EL (cell line): ENCODE measurements around the gene TOMM70.

Experiments used
- DNase-seq: peaks from one replicate; pipeline ENCODE4 v3.0.0-alpha.2; 2016

TOMM70 gene

DNA sequence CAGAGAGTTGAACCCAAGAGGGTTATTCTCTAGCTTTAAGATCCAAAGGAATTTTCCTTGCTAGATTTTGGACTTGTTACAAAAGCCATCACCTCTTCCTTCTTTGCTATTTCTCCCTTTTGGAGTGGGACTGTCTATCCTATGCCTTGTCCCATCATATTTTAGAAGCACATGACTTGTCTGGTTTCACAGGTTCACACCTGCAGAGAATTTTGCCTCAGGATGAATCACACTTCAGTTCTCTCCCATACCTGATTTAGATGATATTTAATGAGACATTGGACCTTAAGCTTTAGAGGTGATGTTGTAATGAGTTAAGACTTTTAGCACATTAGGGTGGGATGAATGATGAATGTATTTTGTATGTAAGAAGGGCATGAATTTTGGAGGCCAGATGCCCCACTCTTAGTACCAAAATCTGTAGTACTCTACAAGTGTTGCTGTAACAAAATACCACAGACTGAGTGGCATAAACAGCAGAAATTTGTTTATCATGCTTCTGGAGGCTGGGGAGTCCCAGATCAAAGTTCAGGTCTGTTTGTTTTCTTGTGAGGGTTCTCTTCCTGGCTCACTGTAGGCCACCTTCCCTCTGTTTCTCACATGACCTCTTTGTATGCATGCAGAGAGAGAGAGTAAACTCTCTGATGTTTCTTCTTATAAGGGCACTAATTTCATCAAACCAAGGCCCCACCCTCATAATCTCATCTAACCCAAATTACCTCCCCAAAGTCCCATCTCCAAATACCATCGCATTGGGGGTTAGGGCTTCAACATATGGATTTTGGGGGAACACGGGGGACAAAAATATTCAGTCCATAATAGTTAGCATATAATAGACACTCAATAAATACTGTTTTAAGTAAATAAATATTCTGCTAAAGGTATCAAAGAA, 10.4 kb upstream of the TOMM70 start:
- DNase-seq, result no peak

DNA sequence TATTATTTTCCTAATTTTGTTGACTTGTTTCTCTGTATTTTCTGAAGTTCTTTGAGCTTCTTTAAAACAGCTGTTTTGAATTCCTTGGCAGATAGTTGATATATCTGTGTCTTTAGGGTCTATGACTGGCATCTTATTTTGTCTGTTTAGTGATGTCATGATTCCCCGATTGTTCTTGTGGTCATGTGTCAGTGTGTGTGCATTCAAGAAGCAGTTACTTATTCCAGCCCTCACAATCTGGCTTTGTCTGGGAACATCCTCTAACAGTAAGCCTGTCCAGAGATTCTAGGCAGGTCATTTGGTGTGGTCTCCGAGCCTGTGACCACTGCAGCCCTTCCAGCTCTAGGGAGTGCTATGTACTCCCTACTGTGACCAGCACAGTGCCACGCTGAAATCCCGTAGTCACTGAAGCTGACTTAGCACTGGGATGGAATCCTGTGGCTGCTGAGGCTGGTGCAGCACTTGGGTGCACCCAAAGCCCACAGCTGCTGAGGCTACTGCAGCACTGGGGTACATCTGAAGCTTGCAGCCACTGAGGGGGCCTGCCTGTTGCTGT, 7.2 kb upstream of the TOMM70 start:
- DNase-seq, result no peak

DNA sequence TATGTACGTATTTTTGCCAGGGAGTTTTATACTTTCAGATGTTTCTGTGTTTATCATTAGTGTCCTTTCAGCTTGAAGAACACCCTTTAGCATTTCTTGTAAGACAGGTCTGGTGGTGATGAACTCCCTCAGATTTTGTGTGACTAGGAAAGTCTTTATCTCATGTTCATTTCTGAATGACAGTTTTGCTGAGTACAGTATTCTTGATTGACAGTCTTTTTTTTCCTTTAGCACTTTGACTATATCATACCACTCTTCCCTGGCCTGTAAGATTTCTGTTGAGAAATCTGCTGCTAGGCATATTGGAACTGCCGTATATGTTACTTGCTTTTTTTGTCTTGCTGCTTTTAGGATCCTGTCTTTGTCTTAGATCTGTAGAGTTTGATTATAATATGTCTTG, 6.3 kb upstream of the TOMM70 start:
- no peak for DNase-seq

DNA sequence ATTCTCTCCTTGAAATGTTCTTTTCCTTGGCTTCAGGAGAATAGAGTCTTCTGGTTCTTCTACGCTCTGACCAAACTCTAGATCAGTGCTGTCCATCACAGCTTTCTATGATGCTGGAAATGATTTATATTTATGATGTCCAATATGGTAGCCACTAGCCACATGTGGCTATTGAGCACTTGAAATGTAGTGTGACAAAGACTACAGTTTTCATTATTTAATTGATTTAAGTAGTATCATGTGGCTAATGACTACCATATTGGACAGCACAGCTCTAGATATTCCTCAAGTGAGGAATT, 3.3 kb upstream of the TOMM70 start:
- no peak for DNase-seq

DNA sequence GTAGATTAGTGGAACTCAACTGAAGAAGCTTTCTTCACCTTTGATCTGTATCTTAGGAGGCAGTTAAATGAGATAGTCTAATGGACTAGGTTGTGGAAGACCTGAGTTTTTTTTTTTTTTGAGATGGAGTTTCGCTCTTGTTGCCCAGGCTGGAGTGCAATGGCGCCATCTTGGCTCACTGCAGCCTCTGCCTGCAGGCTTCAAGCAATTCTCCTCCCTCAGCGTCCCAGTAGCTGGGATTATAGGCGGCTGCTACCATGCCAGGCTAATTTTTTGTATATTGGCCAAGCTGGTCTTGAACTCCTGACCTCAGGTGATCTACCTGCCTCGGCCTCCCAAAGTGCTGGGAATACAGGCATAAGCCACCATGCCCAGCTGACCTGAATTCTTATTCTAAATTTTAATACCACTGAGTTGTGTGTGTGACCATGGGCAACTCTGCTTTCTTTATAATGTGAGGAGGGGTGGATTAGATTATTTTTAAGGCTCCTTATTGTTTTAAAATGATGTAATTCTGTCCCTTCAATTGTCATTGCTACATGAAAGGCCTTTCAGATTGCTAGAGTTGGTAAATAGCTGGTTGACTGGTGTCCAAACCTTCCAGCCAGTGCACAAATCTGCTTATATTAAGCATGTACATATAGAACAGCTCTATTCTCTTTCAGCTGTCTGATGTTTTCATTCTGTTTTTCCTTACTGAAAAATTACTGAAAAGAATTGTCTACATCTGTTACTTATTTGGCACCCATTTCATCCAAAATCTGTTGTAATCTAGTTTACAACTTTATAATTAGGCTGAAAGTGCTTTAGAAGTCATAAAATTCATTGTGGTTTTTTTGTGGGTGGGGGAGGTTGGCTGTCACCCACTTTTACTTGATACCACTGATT, 2.7 kb upstream of the TOMM70 start:
- no peak for DNase-seq

DNA sequence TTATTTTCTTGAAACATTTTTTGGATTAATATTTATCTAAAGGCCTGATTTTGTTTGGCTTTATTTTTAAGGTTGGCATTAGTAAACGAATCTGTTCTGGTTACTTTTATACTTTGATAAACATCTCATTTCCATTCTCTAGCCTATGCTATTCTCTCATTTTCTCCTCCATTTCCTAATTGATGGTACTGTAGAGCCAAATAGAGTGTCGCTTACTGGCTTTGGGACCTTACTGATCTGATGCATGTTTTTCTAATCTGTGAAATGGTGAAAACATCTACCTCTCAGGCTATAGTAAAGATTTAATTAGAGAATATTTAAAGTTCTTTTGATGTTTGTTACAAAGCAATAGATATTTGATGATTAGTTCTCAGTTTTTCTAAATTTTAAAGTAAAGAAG, 2.0 kb upstream of the TOMM70 start:
- DNase-seq, result no peak

DNA sequence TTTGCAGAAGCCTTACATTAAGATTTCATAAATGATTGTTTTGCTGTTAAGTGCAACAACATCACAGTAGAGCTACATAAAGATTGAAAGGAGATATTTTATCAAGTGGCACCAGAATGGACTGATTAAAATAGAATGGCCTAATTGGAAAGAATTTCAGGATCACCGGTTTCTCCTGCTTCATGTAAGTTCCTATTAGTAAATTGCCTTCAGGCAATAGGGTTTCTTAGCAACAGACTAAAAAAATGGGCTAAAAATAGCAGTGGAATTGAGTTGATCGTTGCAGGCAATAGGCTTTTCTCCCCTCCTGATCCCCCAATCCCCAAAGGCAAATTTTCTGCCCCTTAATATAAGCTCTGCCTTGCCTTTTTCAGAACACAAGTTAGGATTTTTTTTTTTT, 1.4 kb upstream of the TOMM70 start:
- DNase-seq, result peak; percentile 69

DNA sequence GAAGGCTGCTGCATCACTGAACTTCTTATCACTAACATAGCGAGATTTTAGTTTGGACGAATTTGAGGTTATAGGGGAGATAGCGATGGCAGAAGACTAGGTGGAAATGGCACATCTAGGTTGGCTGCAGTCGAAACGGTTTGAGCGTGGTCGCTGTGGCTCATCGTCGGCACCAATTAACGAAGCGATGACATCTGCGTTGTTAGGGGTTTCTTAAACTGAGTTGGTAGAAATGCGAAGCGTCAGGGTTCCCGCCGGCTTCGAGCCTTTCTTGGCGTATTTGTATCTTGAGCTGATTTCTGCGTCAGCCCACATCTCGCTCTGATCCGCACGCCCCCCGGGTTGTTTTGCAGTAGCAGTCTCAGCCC, 769 bp upstream of the TOMM70 start:
- peak; percentile 55 for DNase-seq

DNA sequence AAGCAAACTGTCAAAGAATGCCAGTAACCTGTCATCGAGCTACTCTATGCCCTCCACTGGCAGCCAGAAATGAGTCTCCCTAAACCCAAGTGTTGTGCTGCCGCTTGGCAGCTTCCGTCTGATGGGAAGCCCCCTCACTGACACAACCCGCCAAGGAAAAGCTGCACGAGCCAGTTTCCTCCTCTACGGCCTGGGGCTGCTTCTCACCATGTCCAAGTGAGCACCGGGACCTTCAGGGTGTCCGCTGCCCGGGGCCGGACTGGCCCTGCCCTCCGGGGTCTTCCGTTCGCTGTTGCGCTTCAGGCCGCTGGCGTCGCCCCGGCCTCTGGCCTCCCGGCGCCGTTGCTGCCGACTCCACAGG, 490 bp downstream of the TOMM70 start:
- DNase-seq, result peak; percentile 26

DNA sequence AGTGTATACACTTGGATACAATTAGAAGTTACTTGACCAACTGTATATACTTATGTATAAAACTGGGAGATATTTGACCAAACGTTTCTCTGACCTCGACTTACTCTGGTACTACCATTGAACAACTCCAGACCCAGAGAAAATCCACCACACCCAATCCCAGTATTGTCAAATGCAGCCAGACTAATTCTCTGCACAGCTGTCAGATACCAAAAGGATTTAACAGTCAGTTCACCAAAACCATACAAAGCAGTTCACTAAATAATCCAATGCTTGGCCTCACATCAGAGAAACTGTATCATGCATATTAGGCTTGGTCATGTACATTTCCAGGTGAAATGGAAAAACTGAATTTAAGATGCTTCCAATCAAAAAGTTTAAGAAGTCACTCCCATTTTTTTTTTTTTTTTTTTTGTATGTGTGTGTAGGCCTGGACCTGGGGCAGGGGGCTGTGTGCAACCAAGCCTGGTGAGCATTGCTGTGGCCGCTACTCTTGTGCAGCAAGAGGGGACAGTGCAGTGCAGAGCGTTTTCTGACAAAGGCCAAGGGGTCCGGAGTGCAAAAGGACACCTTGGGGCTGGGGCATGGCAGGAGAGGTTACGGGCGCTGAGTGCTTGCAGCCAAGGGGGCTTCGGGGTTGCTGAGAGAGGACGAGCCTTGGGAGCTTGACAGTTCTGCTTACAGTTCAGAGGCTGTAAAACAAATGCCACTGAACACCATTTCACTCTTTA, 1.4 kb downstream of the TOMM70 start:
- DNase-seq, result no peak

DNA sequence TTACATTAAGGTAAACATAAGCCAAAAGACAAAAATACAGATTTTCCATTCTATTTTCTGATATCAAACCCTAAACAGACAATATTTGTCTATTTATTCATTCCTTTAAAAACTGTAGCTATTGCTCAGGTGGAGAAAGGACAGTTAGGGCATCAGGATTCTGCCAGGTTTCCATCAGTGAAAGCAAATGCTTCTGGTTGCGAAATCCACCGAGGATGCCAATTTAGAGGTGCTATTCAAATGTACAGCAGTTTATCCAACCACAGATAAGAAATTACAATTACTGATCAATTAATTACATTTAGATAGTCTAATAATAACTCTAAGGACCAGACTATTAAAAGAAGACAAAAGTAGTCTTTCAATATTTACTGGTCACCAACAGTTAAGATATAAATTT, 3.9 kb downstream of the TOMM70 start:
- no peak for DNase-seq

DNA sequence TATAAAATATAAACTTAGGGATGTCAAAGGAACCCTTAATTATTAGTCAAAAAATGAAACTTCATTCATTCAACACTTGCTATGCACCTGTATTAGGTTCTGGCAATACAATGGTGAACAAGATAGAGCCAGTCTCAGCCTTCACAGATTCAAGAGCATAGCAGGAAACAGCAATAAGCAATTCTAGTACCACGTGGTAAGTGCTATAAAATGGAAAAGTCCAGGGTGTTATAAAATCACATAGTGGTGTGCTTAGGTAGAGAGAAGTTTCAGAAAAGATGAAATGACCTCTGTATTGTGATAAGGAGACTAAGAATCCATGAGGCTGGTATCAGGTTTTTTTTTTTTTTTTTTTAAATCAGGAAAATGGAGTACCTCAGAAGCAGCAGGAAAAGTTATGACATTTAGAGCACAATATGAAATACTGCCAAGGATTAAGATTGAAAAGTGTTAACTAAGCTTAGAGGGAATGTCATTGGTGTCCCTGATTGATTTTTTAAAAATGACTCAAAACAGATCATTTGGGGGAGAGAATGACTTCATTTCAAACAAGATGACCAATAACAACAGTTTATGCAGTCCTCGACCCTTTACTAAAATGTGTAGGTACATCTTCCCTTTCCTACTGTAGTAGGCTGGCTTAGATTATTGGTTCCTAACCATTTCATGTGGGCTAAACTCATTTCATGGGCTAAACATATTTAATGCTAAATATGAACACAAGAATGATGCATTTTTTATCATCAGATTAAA, 5.0 kb downstream of the TOMM70 start:
- no peak for DNase-seq

DNA sequence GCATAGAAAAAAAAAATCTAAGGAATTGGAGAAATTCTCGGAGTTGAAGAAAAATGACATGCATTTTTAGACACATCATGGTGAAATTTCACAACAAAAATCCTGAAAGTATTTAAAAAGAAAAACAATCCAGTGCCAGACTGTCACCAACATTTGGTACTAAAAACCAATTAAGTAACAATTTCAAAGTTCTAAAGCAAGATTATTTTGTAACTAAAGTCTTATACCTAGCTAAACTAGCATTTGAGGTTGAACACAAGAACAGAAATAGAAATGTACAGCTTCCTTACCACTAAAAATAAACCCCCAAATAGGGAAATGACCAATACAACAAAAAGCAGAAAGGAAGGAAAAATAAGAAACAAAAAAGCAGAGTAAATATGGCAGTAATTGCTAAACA, 11.9 kb downstream of the TOMM70 start:
- no peak for DNase-seq

DNA sequence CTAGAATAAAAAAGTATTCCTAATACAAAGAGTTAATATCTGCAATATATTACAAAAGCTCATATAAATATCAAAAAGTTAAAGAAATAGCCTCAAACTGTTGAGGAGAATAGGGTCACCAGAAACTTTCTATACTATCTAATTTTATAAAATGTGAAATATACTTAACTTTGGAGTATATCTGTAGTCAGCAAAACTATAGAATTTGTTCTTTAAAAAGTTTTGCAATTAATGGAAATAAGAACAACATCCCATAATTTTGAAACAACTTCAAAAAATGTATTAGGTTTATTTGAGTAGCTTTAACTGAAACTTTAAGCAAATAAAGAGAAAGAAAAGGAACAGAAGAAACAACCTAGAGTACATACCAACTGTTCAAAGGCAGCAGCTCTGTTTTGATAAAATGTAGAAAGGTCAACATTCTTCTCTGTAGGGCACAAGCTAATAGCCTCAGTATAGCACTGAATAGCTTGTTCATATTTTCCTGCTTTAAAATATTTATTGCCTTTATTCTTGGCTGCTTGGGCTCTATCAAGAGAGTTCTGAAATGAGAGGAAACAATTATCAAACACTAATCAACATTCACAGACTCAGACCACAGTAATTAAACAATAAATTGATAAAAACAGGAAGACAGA, 14.3 kb downstream of the TOMM70 start:
- peak; percentile 30 for DNase-seq

DNA sequence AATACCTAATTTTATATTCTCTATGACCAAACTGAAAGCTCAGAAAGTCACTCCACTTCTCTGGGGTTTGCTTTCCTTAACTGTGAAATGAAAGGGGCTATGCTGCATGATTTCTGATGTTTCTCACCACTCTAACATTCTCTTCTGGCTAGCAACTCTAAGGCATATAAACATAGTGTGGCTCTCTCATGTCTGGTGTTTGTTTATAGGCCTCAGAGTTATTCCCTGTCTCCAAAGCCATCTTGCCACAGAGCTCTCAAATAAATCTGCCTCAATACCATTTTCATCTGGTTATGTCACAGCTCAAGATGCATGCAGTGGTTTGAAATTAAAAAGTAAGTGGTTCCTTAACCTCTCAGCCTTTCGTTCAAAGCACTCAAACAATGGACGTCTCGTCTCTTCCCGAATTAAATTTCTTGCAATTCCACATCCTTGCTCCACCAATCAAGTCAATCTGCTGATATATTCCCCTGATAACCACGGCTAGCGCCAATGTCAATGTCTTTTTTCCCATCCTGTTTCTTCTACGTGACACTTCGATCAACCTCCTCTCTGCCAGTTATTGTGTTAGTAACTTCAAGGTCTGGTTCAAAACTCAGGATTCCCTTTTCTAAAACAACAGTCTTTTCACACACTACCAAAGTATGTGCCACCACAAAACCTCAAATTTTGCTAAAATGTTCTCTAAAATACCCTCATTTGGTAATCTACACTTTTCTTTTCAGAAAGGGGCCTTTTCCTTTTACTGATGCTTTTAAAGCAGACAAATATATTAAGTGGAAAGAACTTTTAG, 16.0 kb downstream of the TOMM70 start:
- DNase-seq, result no peak

DNA sequence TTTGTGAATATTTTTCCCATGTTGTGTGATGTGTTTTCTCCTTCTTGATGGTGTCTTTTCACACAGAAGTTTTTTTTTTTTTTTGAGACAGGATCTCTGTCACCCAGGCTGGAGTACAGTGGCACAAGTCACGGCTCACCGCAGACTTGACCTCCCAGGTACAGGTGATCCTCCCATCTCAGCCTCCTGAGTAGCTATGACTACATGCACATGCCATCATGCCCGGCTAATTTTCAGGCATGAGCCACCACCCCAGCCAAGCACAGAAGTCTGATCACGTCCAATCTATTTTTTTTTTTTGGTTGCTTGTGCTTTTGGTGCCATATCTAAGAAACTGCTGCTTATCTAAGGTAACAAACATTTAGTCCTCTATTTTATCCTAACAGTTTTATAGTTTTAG, 24.6 kb downstream of the TOMM70 start:
- DNase-seq, result no peak

DNA sequence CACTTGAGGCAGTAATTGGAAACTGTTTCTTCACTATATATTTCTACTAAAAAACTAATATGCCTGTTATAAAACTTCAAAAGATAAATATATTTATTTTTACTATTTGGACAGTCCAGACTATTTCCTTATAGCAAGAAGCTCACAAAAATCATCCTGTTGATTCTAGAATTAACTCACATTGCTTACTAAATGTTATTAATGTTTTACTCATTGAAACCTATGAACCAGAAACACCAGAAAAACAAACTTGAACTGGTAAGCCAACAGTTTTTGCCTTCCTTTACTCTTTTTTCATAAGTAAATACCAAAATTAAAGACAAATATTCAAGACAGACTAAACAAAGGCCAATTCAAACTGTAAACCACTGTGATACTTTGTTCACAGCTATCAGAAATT, 26.4 kb downstream of the TOMM70 start:
- no peak for DNase-seq

DNA sequence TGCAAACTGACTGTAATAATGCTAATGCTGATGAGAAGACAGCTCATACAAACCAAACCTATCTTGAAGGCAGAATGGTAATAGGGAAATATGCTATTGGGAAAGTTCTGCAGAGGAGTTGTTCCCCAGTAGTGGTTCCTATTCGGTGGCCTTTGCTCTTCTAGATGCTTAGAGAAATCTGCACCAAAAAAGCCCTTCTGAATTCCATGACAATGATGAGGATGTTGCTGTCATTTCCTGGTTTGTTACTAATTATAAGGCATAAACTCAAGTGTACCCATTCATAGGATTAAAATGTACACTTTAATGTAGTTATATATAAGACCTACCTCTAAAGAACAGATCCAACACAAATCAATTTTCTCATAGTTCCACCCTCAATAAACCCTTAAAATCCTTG, 30.1 kb downstream of the TOMM70 start:
- peak; percentile 28 for DNase-seq

DNA sequence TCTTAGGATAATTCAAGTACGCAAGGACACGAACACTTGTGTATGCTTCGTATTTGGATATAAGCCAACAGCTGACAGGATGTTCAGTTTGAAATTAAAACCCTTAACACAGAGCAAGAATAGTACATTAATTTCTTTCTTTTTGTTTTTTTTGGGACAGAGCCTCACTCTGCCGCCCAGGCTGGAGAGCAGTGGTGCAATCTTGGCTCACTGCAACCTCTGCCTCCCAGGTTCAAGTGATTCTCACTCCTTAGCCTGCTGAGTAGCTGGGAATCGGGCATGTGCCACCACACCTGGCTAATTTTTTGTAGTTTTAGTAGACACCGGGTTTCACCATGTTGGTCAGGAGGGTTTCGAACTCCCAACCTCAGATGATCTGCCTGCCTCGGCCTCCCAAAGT, 32.4 kb downstream of the TOMM70 start:
- DNase-seq, result no peak

DNA sequence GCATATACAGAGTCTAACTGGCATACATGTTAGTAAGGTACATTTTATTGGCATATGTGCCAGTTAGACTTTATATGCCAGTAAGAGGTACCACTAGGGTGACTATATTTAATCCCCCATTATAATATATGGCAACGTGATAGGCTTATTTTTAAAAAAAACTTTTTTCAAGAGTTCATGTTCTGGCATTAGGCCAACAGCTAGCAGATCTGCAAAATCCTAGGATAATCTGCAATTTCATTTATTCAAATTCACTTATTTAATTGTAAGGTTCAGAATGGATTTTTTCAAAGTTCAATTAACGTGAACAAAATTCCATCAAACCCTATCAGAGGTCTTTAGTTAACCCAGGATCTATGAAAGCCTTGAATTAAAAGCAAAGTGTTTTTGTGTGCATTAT, 34.5 kb downstream of the TOMM70 start:
- no peak for DNase-seq

DNA sequence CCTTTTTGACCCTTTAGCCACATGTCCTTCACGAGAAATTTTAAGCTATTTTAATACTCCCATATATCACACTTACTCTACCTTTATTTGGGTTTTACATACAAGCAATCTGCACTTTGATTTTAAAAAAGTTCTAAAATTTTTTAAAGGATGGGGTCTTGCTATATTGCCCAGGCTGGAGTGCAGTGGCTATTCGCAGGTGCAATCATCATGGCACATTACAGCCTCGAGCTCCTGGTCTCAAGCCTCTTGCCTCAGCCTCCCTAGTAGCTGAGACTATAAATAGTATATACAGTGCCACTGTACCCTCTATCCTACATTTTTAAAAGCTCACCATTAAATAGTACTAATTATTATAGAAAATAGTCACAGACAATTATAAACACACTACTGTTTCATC, 36.5 kb downstream of the TOMM70 start:
- DNase-seq, result no peak
